ENCODE results near the gene RHBDD3. TPM values are rescaled to one million over a fixed set of nuclear protein-coding genes. Genes with fewer than 3 reads are reported as not detected.
"Not testable (repeated sequence)": the region's sequence is repeated elsewhere in the genome, so short reads cannot be mapped to it uniquely, and the experiment has no call there.

The RHBDD3 gene
- total RNA-seq, 1 donor from 2014 or later = 17.9 TPM

- CTCF ChIA-PET = interaction anchor here (0.7 to 2.1 kb wide), 22 partner anchors 8 to 644 kb away, joined by 3 to 45 read pairs (median 5); partner anchors contain the start of gene EMID1
- H3K4me1 Mint-ChIP-seq = no peaks in the 10 kb centered on the region
- POLR2A ChIA-PET = interaction anchor here (0.6 kb wide), 1 partner anchor 69 kb away, joined by 3 read pairs; no protein-coding TSS in a partner anchor
- no peak overlapping the region for H3K4me3 Mint-ChIP-seq
- H3K9me3 Mint-ChIP-seq = peaks cover 8% of the 10 kb centered on the region
- no peak overlapping the region for H3K27ac Mint-ChIP-seq
- TF ChIP-seq CTCF (IDR thresholded peaks at IDR 0.05) = no peak
- DNase-seq = no peak
- no peak for ATAC-seq (ENCODE audit: low read depth)
- peaks cover 20% of the 10 kb centered on the region for H3K27me3 Mint-ChIP-seq
- intact Hi-C loops (cut with micrococcal nuclease) = loop anchor here (1.0 to 10.0 kb wide), 9 partner anchors 22 to 642 kb away; partner anchors contain the start of genes KREMEN1 and RHBDD3
- H3K36me3 Mint-ChIP-seq (ENCODE audit: low read depth) = no peaks in the 10 kb centered on the region
These were observed 22.8 kb downstream of the RHBDD3 start for GRCh38 chr22:29244785-29245625.

DNA sequence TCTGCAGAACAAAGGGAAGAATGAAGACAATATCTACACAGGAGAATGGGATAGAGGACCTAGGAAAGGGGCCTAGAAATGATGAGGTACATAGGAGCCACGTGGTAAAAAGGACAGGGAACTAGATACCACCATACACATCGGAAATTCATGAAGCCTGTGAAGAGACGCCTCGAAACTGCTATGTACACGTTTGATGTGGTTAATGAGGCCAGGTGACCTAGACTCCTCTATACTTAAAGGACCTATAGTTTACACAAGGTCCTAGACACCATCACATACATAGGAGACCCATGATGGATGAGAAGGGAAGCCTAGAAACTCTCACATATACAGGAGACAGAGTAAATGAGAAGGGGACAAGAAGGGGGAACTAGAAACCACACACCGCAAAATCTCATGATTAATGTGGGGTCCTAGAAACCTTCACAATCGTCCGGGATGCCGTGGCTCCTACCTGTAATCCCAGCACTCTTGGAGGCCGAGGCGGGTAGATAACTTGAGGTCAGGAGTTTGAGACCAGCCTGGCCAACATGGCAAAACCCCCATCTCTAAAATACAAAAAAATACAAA, 23.8 kb downstream of the RHBDD3 start:
- Mint-ChIP-seq H3K27me3 (peaks cover 22% of the 10 kb centered on the region), H3K27ac (no peak overlapping the region), H3K9me3 (peaks cover 13% of the 10 kb centered on the region), H3K4me1 (no peaks in the 10 kb centered on the region), H3K36me3 (ENCODE audit: low read depth) (no peaks in the 10 kb centered on the region), H3K4me3 (no peak overlapping the region)
- POLR2A ChIA-PET = no interaction called here
- ATAC-seq (ENCODE audit: low read depth) = no peak
- CTCF ChIA-PET = interaction anchor here (1.2 to 2.1 kb wide), 3 partner anchors 202 to 387 kb away, joined by 4 to 45 read pairs (median 29); no protein-coding TSS in a partner anchor
- no peak for TF ChIP-seq CTCF (IDR thresholded peaks at IDR 0.05)
- DNase-seq = no peak
- intact Hi-C loops (cut with micrococcal nuclease) = loop anchor here (2.0 to 10.0 kb wide), 4 partner anchors 77 to 641 kb away; partner anchors contain the start of gene KREMEN1

GRCh38 chr22:29240481-29240880, 27.3 kb downstream of the RHBDD3 start:
- CTCF ChIA-PET; ATAC-seq (ENCODE audit: low read depth); H3K27ac Mint-ChIP-seq; H3K4me1 Mint-ChIP-seq; H3K4me3 Mint-ChIP-seq; DNase-seq; H3K36me3 Mint-ChIP-seq (ENCODE audit: low read depth); POLR2A ChIA-PET: not testable (repeated sequence)
- H3K27me3 Mint-ChIP-seq = peaks cover 20% of the 10 kb centered on the region
- peaks cover 16% of the 10 kb centered on the region for H3K9me3 Mint-ChIP-seq
- intact Hi-C loops (cut with micrococcal nuclease) = loop anchor here (10.0 kb wide), 1 partner anchor 166 kb away; the partner anchor contains the start of gene KREMEN1

GRCh38 chr22:29233277-29233877, 34.4 kb downstream of the RHBDD3 start:
- CTCF ChIA-PET = interaction anchor here (1.0 to 1.6 kb wide), 2 partner anchors 12 kb away, joined by 3 to 6 read pairs; no protein-coding TSS in a partner anchor
- H3K4me1 Mint-ChIP-seq = no peaks in the 10 kb centered on the region
- H3K27me3 Mint-ChIP-seq = peaks cover 6% of the 10 kb centered on the region
- no peak for TF ChIP-seq CTCF (IDR thresholded peaks at IDR 0.05)
- peaks cover 6% of the 10 kb centered on the region for H3K9me3 Mint-ChIP-seq
- DNase-seq (no peak), ATAC-seq (ENCODE audit: low read depth) (no peak)
- no peaks in the 10 kb centered on the region for H3K36me3 Mint-ChIP-seq (ENCODE audit: low read depth)
- POLR2A ChIA-PET = no interaction called here
- H3K27ac Mint-ChIP-seq = no peak overlapping the region
- intact Hi-C loops (cut with micrococcal nuclease) = no loop called here
- H3K4me3 Mint-ChIP-seq = no peak overlapping the region

DNA sequence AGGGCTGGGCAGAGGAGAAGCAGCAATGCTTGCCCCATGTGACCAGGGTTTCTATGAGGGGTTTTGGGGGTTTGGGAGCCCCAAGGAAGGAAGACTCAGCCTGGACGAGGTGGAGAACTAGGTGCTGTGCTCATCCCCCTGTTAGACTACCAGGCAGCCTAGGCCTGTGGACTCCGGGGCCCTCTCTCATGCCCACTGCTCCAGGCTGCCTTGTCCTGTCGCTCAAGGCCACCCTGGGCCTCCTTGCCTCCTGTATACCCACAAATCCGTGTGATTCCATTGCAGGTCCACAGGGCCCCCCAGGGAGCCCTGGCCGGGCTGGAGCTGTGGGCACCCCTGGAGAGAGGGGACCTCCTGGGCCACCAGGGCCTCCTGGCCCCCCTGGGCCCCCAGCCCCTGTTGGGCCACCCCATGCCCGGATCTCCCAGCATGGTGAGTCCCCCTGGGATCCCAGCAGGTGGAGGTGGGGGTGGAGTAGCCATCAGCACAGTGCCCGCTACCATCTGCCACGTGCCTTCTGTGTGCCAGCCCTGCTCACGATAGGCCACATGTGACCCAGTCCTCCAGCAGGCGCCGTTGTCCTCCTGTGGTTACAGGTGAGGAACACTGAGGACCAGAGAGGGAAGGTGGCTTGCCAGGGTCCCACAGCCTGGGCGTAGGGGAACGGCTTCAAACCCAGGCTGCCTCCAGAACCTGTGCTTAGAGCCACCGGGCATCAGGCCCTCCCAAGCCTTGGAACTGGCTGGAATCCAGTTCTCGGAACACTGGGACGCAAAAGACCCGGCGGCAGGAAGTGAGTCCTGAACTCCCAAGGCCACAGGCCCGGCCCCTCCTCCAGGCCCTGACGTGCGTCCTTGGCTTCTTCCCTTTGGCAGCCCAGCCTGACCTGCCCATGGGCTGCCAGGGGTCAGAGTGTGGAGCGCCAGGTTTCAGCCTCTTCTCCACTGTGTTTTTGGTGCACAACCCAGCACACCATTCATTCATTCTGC, 35.5 kb downstream of the RHBDD3 start:
- H3K4me1 Mint-ChIP-seq = no peaks in the 10 kb centered on the region
- ChIA-PET CTCF (interaction anchor here (1.0 kb wide), 1 partner anchor 13 kb away, joined by 3 read pairs; no protein-coding TSS in a partner anchor), POLR2A (no interaction called here)
- DNase-seq (no peak), ATAC-seq (ENCODE audit: low read depth) (no peak)
- peaks cover 6% of the 10 kb centered on the region for H3K9me3 Mint-ChIP-seq
- intact Hi-C loops (cut with micrococcal nuclease) = no loop called here
- H3K27ac Mint-ChIP-seq = no peak overlapping the region
- H3K36me3 Mint-ChIP-seq (ENCODE audit: low read depth) = no peaks in the 10 kb centered on the region
- H3K27me3 Mint-ChIP-seq = peaks cover 6% of the 10 kb centered on the region
- TF ChIP-seq CTCF (IDR thresholded peaks at IDR 0.05) = no peak
- no peak overlapping the region for H3K4me3 Mint-ChIP-seq

Measured in activated B cell treated with CpG ODN at 0.5 μM for 24 hours (primary cell).